Right ventricle myocardium superior (tissue), 1 donor: ENCODE results near the gene GNB1L. TPM values are rescaled to one million over a fixed set of nuclear protein-coding genes. Genes with fewer than 3 reads are reported as not detected.
"Not testable (repeated sequence)": the region's sequence is repeated elsewhere in the genome, so short reads cannot be mapped to it uniquely, and the experiment has no call there.

Experiments used
- ATAC-seq: fragments of 200-7000 bp; cut with Tn5 transposase; one replicate; pipeline ENCODE4 v1.9.1; 2020; ENCODE audit warnings: mild to moderate bottlenecking; ENCODE audit not compliant: poor library complexity
- DNase-seq: peaks from one replicate; pipeline ENCODE4 v3.0.0-alpha.2; 2020
- intact Hi-C: fragments of 100-400 bp; cut with DNase I; formaldehyde crosslinking; loops from one replicate; pipeline ENCODE4 v1.11.2; 2022
- total RNA-seq: library from RNA; stranded (reverse); fragmentation: NEBNext Ultra II Directional; extraction: Animal tissue kit (Norgen Biotek cat#: 25700); gene quantifications from one replicate; pipeline ENCODE4 v1.2.1, GENCODE V29; 2021
- donor health status: DM: no; HTN: yes; CAD: no; lungs with severe emphysema.

Gene GNB1L
- total RNA-seq, 1 donor from 2014 or later = 2.5 TPM

- DNase-seq (no peak), ATAC-seq (no peak)
- intact Hi-C loops = no loop called here
Measured at GRCh38 chr22:19837915-19838314, 16.8 kb downstream of the GNB1L start.

GRCh38 chr22:19836512-19836911, 18.2 kb downstream of the GNB1L start:
- intact Hi-C loops = no loop called here
- no peak for DNase-seq
- no peak for ATAC-seq

- DNase-seq = no peak
- ATAC-seq = no peak
- intact Hi-C loops = no loop called here
Measured at GRCh38 chr22:19834599-19834998, 20.1 kb downstream of the GNB1L start.

GRCh38 chr22:19833327-19833726, 21.3 kb downstream of the GNB1L start:
- ATAC-seq, intact Hi-C loops, DNase-seq: not testable (repeated sequence)

- DNase-seq (no peak), ATAC-seq (no peak)
- intact Hi-C loops = no loop called here
Measured at GRCh38 chr22:19832476-19833108, 22.1 kb downstream of the GNB1L start.

- DNase-seq, intact Hi-C loops, ATAC-seq: not testable (repeated sequence)
Measured at GRCh38 chr22:19831979-19832378, 22.7 kb downstream of the GNB1L start.

GRCh38 chr22:19831016-19831415, 23.7 kb downstream of the GNB1L start:
- no peak for ATAC-seq
- no peak for DNase-seq
- intact Hi-C loops = no loop called here

GRCh38 chr22:19828035-19828401, 26.7 kb downstream of the GNB1L start:
- ATAC-seq = no peak
- intact Hi-C loops = no loop called here
- no peak for DNase-seq

- intact Hi-C loops = no loop called here
- DNase-seq (no peak), ATAC-seq (no peak)
Measured at GRCh38 chr22:19827341-19828034, 27.2 kb downstream of the GNB1L start.

- DNase-seq = no peak
- ATAC-seq = no peak
- intact Hi-C loops = no loop called here
Measured at GRCh38 chr22:19826619-19826950, 28.1 kb downstream of the GNB1L start.

- no peak for ATAC-seq
- DNase-seq = no peak
- intact Hi-C loops = no loop called here
Measured at GRCh38 chr22:19825904-19826618, 28.6 kb downstream of the GNB1L start.

GRCh38 chr22:19824926-19825339, 29.7 kb downstream of the GNB1L start:
- no peak for DNase-seq
- no peak for ATAC-seq
- intact Hi-C loops = no loop called here

- no peak for ATAC-seq
- DNase-seq = no peak
- intact Hi-C loops = no loop called here
Measured at GRCh38 chr22:19824212-19824925, 30.3 kb downstream of the GNB1L start.

GRCh38 chr22:19823902-19824211, 30.8 kb downstream of the GNB1L start:
- intact Hi-C loops = no loop called here
- no peak for DNase-seq
- no peak for ATAC-seq

GRCh38 chr22:19823191-19823901, 31.3 kb downstream of the GNB1L start:
- ATAC-seq (no peak), DNase-seq (no peak)
- intact Hi-C loops = no loop called here

- DNase-seq = no peak
- intact Hi-C loops = no loop called here
Measured at GRCh38 chr22:19822301-19823117, 32.2 kb downstream of the GNB1L start.

GRCh38 chr22:19821523-19822300, 33.0 kb downstream of the GNB1L start:
- intact Hi-C loops = no loop called here
- DNase-seq (no peak), ATAC-seq (no peak)

More at GRCh38 chr22:19822301-19823117, 32.2 kb downstream of the GNB1L start:
- ATAC-seq = no peak
